HG02642 (cell line): ENCODE results near the gene BPGM.
"Not testable (repeated sequence)": the region's sequence is repeated elsewhere in the genome, so short reads cannot be mapped to it uniquely, and the experiment has no call there.

Experiments
- ATAC-seq: cut with Tn5 transposase; IDR thresholded peaks from one replicate; pipeline ENCODE4 v1.9.1; 2021; ENCODE audit warnings: mild to moderate bottlenecking; ENCODE audit not compliant: unreplicated experiment, poor library complexity

The BPGM gene

DNA sequence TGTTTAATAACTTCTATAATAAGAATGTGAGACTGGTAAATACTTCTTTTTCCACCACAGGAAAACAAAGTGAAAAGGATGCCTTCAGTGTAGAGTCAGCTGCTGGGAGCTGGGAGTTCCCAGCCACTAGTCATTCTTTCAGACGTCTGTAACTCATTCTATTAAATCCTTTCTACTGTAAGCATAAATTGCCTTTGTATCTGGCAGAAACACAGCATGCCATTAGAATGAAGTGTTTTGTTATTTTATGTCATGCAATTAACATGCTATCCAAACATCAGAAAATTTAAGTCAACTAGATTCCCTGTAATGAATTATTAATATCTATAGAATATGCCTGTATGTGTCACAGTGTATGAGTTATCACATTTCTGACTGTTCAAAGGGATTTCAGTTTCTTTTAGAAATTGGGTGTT lies 14.3 kb downstream of the BPGM start:
- ATAC-seq: no peak

DNA sequence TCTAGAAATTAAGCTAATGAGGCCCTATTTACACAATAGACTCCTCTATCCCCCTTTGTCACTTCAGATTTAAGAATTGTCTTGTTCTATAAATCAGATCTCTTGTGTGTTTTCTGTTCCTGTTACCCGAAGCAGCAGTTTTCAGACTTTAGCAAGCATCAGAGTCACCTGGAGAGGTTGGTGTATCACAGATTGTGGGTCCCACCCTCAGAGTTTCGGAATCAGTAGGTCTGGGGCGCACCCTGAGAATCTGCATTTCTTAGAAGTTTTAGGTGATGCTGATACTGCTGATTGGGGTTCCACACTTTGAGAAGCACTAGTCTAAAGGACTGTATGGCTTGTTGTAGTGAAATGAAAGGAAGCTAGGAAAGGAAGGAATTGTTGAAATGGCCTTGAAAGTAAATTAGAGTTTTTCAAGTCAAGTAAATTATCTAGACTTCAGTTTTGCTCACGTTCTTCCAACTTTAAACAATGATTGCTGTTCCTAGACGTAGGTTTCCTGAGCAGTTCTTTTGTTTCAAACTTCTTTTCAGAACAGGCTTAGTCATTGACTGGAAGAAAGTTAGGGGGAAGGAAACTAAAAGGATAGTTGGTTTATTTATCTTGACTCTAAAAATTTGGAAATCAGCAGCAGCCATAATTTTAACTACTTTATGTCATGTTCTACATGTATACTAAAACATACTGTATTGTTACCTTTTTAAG lies 15.7 kb downstream of the BPGM start:
- ATAC-seq: no peak

DNA sequence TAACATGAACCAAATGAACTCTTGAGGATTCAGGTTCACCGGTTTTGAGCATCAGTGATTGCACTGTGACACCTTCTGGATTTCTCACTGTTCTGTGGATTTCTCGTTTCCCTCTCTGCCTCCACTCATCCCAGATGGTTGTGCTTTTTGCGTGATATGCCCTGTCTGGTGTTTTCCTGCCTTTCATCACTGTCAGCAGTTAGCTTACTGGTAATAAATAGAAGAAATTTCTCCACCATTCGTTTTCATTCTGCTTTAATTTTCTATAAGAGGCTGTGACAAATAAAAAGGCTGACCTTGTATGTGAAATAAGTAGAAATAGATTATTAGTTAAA lies 16.2 kb downstream of the BPGM start:
- no peak for ATAC-seq

DNA sequence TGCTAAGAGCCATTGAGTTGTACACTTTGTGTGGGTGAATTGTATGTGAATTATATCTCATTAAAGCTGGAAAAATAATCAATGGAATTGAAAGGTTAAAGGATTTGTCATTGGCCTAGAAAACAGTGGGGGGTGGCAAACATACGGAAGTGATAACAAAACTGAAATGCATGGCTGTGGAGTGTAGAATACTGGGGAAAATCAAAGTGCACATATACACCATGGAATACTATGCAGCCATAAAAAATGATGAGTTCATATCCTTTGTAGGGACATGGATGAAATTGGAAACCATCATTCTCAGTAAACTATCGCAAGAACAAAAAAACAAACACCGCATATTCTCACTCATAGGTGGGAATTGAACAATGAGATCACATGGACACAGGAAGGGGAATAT lies 18.4 kb downstream of the BPGM start:
- ATAC-seq: not testable (repeated sequence)

DNA sequence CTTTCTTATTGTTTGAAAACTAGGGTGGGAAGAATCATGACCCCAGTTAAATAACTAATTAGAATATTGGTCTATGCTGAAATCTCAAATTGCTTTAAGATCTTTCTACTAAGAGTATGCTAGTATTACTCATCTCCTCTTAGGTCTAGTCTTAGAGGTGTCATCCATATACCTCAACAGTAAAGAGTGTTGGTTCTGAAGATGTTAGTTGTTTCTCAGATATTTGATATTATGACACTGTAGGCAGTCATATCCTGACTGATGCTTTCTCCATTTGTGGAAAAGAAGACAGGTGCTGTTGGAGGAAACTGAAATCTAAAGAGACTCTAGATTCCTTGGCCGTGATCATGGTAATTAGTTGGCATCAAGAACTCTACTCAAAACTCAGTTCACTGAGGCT lies 21.2 kb downstream of the BPGM start:
- ATAC-seq: no peak

DNA sequence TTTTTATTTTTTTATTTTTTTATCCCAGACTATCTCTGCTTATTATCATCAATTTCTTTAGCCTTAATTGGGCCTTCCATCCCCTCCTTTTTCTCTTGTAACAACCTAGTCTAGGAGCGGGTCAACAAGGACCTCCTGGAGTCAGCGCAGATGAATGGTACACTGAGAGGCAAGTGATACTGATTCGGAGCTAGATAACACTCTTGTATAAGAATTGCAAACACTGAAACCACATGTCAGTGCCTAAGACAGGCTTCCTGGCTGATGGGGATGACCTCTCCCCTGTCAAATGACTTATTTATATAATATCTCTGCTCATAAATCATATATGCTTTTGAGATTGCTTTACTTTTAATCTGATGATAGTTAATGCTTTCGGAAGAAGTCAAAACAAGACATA lies 22.7 kb downstream of the BPGM start:
- no peak for ATAC-seq

DNA sequence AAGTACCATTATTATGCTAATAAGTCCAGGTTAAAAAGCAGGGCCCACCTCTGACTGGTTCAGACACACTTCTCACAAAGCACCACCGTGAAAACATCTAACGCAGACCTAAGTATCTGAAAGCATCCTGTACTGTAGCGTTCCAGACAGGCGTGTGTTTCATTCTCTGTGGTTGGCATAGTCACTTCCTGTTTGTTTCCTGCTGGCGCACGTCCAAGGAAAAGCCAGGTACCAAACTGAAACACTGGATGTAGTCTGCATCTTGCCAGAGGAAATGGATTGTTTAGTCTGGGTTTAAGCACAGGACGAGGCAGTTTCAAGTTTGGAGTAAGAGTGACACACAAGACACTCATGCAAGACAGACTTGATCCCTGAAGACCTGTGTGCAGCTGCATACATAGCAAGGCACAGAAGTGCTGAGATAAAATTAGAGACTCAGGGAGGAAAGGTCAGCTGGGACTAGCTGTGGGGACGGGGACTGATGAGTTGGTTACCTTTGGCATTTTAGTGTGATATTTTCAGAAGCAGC lies 23.3 kb downstream of the BPGM start:
- ATAC-seq: no peak

DNA sequence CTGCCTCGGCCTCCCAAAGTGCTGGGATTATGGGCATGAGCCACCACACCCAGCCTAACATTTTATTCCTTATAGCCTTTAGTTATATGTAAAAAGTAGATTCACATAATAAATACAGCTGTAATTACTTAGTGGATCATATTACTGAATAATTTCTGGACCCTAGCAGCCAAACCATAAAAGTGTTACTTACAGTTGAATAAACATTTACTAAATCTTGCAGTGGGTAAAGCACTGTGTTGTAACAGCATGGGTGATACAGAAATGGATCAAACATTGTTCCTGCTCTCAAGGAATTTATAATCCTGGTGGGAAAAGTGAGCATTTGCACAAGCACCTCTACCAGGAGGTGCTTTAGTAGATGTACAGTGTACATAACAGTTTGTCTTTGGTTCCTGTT lies 25.0 kb downstream of the BPGM start:
- ATAC-seq: no peak

DNA sequence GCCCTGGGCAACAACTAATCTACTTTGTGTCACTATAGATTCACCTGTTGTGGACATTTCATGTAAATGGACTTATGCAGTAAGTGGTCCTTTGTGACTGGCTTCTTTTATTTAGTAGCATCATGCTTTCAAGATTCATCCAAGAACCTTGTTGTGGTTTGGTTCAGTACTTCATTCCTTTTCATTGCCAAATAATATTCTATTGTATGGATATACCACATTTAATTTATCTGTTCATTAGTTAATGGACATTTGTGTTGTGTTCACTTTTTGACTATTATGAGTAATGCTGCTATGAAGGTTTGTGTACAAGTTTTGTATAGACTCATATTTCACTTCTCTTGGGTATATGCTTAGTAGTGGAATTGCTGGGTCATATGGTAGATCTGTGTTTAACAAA lies 27.8 kb downstream of the BPGM start:
- ATAC-seq: no peak

DNA sequence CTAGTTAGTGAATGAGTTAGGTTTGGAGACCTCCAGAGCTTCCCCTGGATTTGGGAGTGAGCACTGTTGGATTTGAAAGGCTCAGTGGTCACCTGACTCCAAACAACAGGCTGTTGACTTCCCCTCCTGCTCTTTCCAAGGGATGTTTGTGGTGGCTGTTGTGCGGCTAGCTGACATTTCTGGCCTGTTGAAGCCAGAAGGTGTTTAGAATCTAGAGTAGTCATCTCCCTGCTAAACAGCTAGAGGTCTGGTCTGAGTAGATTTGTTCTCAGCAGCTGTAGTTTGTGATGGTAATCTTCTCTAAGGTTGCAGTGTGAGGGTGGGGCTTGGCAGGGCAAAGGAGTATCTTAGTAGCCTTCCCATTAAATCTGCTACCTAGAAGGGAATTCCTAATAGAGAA lies 30.1 kb downstream of the BPGM start:
- no peak for ATAC-seq

DNA sequence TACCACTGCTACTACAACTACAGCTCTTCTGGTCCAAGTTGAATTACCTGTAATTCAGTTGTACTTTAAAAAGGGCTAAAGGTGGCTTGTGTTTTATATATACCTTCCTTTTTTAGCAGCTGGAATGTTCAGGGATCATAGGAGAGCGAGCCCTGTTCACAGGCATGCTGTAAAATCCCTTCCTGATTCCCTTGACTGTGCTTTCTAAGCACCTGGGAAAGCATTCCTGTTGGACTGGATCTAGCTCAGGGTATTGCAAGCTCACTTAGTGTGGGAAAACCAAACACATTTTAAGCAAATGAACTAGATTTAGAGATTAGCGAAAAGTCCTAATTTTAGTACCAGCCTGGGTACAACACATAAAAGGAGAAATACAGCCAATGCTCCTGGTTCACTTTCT lies 31.5 kb downstream of the BPGM start:
- no peak for ATAC-seq

DNA sequence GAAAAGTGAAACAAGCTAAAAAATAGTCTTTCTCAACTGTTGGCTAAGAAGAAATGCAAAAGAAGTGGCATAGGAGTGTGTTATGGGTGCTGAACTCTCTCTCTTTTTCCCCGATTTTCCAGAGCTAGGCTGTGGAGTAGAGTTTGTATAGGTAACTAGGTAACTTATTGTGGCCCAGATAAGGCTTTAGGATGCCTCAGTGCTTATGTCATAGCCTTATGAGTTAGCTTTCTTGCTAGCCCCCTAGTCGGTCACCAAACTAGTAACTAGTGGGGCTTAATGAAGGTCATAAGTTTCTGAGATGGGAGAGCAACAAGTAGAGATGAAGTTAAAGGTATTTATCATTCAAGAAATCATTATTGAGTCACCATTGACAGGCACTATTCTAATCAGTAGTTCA lies 32.4 kb downstream of the BPGM start:
- no peak for ATAC-seq

DNA sequence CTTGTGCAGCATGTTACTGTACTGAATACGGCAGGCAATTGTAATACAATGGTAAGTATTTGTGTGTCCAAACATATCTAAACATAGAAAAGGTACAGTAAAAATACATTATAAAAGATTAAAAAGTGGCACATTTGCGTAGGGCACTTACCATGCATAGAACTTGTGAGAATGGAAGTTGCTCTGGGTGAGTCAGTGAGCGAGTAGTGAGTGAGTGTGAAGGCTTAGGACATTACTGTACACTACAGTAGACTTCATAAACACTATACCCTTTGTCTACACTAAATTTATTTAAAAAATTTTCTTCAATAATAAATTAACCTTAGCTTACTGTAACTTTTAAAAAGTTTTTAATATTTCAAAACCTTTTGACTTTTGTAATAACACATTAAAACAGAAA lies 37.5 kb downstream of the BPGM start:
- no peak for ATAC-seq

DNA sequence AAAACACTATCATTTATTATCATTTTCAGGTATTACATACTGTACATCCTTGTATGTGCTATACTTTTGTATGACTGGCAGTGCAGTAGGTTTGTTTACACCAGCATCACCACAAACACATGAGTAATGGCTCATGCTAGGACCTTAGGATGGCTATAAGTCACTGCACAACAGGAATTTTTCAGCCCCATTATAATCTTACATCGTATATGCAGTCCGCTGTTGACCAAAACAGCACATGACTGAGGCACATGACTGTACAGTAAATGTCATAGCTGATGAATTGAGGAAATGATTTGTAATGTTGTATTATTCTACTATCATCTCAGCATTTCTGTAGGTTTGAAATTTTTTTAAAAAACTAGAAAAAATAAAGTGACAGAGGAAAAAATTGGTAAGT lies 38.6 kb downstream of the BPGM start:
- no peak for ATAC-seq

DNA sequence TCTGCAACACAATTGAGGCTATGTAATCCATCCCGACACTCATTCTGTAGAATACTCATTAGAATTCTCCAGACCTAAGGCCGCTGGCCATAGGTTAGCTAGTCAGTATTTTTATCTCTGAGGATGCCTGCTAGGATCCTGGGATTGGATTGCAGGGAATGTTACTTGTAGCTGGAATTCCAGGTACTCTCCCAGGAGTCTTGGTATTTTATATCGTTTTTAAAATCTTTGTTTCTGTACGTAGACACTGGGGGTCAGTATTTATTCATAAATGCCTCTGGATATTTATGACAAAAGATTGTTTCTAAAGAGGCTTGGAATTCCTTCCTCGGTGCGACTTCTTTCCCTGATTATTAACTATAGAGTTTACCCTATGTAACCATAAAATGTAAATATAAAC lies 40.1 kb downstream of the BPGM start:
- no peak for ATAC-seq

DNA sequence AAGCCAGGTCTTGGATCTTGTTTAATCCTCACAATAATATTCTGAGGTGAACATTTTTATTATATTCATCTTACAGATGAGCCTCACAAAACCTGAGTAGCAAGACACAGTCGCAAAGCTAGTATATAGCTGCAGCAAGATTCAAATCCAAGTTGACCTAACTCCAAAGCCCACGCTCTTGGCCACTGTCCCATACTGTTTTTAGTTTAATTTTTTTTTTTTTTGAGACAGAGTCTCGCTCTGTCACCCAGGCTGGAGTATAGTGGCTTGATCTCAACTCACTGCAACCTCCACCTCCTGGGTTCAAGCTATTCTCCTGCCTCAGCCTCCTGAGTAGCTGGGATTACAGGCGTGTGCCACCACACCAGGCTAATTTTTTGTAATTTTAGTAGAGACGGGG lies 42.9 kb downstream of the BPGM start:
- ATAC-seq: not testable (repeated sequence)

DNA sequence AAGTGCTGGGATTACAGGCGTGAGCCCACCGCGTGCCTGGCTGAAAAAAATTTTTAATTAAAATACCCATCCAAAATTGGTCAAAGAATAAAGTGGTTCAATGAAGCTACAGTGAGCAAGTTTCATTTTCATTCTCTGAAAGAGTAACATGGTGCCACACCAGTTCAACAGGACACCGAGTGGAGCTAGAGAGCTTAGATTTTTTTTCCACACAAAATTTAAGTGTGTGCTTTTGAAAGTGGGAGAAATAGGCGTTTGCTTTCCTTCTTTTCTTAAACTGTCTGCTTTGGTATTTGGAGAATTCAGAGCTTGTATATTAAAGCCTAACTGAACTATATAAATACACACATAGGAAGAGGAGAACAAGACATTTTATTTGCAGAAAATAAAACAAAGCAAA lies 43.4 kb downstream of the BPGM start:
- ATAC-seq: no peak

DNA sequence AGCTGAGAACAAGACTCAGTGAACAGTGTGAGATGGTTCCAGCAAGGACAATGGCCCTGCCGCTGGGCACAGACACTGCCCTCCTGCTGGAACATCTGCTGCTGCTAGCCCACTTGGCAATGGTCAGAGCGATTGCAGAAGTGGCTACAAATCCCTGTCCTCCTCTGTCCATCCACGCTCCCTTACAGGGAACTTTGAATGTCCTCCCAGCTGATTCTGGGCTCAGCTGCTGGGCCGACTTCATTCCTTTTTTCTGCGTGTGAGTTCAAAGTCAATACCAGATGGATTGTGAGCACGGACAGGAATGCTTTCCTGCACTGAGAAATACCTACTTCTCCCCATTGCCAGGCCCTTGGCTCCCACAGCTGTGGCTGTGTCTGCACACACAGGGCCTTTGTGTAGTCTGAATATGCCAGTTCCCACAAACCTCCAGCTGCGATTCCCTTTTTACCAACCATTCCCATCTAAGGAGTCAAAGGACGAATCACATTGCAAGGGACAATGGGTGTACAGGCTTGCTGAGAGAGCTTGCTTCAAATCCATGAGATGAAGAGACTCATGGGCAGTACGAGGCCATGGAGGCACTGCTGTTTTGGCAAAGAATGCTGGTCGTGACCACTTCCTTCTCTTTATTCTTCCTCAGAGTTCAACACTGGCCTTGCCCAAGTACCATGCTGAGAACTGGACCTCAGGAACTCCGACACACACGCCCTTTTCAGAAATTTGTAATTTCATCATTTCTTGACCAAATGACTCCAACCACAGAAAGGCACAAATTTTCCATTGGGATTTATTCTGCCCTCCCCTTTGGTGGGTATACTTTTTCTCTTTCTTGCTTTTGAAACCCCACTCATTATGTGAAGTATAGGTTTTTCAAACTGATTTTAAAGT lies 44.2 kb downstream of the BPGM start:
- no peak for ATAC-seq

DNA sequence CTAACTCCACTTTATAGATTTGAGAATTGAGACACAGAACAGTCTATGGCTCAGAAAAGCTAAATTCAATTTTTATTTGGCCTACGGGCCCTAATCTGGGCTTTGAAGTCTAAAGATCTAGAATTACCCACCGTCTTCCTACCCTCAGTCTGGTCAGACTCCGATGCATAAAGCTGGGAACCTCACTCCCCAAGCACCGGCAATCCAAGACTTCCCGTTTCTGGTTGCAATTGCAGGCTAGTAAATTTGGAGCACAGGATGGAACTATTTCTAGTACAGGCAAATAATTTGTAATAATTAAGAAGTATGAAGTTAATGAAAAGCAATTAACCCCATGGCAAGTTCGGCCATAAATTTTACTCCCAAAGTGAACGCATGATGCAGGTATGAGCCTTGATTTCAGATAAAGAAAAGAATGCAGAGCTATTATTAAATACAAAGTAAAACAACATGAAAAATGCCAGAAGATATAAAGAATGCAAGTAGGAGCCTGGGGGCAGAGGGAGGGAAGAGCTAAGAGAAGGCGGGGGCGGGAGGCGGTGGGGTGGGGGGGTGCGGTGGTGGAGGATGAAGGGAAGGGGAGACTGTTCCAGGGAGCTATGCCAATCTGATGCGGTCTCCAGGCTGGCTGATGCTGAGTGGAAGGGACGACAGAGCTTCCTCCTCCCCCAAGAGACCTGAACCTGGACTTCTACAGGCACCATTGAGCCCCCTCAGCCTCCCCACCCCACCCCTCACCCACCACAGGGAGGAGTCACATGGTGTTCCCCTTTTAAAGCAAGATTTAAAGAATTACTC lies 45.1 kb downstream of the BPGM start:
- ATAC-seq: no peak

DNA sequence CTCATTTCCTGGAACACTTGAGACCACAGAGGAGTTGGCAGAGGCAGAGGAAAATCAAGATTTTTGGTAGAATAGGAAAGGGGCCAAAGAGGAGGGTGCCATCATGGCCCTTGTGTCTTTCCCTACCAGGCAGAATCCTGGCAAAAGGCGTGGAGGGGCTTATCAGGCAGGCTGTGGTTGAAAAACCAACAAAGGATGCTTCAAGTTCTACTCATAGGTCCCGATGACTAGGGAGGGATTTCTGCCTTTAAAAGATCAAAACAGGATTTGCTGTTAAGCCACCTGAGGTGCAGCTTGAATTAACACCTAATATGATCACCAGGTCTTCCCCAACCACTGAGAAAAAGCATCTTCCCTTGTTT lies 45.7 kb downstream of the BPGM start:
- no peak for ATAC-seq

DNA sequence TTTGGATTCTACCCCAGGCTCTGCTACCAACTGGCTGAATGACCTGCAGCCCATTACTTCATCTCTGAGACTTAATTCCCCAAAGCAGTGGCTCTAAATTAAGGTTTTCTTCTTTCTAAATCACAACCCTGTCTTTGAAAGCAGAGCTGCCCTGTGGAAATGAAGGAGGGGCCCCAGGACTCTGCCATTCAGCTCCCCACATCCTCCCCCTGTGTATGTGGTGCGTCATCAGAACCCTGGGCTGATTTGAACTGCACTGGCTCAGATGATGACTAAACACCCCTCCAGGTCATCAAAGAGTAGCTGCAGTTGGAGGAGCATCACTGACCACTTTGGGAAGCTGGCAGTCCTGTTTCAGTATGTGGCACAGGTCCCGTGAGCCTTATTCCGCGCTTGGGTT lies 46.6 kb downstream of the BPGM start:
- ATAC-seq: no peak
